ENCODE data around the gene MEP1B.
"Not testable (repeated sequence)": the region's sequence is repeated elsewhere in the genome, so short reads cannot be mapped to it uniquely, and the experiment has no call there.

Gene MEP1B

DNA sequence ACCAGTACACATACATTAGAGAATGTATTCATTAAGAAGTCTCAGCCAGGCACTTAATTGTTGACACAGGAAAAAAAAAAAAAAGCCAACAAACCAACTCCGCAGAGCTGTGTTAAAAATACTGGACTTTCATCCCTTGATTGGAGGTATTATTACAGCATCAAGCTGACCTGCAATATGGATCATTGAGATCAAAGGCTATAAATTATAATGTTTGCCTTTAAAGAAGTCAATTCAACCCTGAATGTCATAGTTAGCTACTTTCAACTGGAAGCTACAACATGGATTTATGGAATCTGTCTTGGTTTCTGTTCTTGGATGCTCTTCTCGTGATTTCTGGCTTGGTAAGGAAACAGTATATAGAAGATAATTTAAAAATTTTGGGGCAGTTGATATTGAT, at the start of gene MEP1B:
MEP1B (plus strand) TSS at position 250 of the 400 bp plus-strand sequence; CDS start at position 282, 32 bp downstream.
- Mint-ChIP-seq H3K36me3 (ENCODE audit: low read depth) (no peaks in the 10 kb centered on the region), H3K4me1 (ENCODE audit: low read depth) (no peaks in the 10 kb centered on the region), H3K9me3 (no peaks in the 10 kb centered on the region), H3K4me3 (no peak within 1 kb of the TSS), H3K27me3 (peaks cover 1% of the 10 kb centered on the region), H3K27ac (no peak within 1 kb of the TSS)
- intact Hi-C loops (cut with micrococcal nuclease): no loop called here

DNA sequence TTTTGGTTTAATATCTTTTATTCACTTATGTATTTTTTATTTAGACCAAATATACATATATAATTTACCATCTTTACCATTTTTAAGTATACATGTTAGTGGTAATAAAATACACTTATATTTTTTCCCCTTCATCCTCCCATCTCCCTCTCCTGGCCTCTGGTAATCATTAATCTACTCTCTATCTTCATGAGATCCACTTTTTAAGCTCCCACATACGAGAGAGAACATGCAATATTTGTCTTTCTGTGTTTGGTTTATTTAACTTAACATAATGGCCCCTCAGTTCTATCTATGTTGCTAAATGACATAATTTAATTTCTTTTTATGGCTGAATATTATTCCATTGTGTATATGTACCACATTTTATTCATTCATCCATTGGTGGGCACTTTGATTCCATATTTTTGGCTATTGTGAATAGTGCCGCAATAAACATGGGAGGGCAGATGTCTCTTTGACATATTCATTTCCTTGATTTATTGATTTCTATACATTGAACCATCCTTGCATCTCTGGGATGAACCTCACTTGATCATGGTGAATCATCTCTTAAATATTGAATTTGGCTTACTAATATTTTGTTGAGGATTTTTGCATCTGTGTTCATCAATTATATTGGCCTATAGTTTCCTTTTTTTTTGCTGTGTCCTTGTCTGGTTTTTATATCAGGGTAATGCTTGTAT, 41.5 kb upstream of the MEP1B start:
- intact Hi-C loops (cut with micrococcal nuclease): no loop called here
- Mint-ChIP-seq H3K27ac (no peak overlapping the region), H3K36me3 (ENCODE audit: low read depth) (no peaks in the 10 kb centered on the region), H3K27me3 (no peaks in the 10 kb centered on the region), H3K4me1 (ENCODE audit: low read depth) (no peaks in the 10 kb centered on the region), H3K9me3 (peaks cover 12% of the 10 kb centered on the region), H3K4me3 (no peak overlapping the region)

DNA sequence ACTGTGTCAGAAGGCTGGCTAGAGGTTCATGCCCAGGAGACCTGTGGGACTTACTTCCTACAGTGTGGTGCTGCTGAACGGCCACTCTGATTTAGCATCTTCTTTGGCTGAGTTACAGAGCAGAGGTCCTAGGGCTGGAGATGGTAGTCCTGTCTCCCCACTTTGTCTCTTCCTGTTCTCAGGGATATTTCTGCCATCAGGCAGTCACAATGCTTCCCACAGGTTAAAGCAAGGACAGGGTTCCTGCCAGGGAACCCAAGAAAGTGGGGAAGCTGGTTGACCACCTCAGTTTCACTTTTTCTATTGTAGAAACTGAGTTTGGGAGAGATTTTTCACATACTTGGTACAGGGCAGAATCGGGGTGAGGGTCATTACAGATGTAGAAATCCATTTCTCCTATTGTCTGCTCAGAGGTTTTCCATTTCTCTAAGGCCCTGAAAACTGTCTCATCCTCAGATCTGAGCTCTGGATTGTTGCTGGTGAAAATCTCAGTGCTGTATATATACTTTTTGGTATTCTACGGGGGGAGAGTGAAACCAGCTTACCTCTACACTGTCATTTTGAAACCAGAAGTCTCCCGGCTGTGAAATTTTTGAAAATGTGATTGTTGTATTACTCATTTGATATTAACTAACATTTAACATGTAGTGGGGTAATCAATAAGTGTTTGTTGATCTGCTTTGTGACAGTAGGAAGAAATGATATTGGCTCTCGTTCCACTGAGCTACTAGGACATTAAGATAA, 37.0 kb upstream of the MEP1B start:
- Mint-ChIP-seq H3K27ac (no peak overlapping the region), H3K36me3 (ENCODE audit: low read depth) (no peaks in the 10 kb centered on the region), H3K4me3 (no peak overlapping the region), H3K9me3 (peaks cover 12% of the 10 kb centered on the region), H3K27me3 (no peaks in the 10 kb centered on the region), H3K4me1 (ENCODE audit: low read depth) (peaks cover 6% of the 10 kb centered on the region)
- intact Hi-C loops (cut with micrococcal nuclease): no loop called here

DNA sequence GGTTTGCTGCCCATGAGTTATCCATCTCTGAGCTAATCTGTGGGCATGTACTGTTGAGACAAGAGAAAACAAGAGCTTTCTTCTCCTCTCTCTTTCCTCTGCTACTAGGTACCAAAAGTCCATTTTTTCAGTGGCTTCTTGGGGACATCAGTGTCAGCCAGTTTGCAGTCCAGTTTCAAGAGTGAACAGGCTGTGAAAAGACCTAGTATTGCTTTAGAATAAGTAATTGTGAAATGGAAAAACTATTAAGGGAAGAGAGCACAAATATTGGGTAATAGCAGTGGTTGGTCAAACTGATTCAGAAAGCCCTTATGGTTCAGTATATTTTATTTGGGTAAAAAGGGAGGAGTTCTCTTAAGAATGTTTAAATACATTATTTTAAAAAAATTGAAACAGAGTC, 33.0 kb upstream of the MEP1B start:
- peaks cover 6% of the 10 kb centered on the region for H3K9me3 Mint-ChIP-seq
- H3K4me1 Mint-ChIP-seq (ENCODE audit: low read depth): peaks cover 13% of the 10 kb centered on the region
- H3K27ac Mint-ChIP-seq: no peak overlapping the region
- intact Hi-C loops (cut with micrococcal nuclease): loop anchor here (5.0 kb wide), 1 partner anchor 315 kb away; the partner anchor contains the start of gene GAREM1
- H3K27me3 Mint-ChIP-seq: peaks cover 7% of the 10 kb centered on the region
- no peaks in the 10 kb centered on the region for H3K36me3 Mint-ChIP-seq (ENCODE audit: low read depth)
- H3K4me3 Mint-ChIP-seq: no peak overlapping the region

DNA sequence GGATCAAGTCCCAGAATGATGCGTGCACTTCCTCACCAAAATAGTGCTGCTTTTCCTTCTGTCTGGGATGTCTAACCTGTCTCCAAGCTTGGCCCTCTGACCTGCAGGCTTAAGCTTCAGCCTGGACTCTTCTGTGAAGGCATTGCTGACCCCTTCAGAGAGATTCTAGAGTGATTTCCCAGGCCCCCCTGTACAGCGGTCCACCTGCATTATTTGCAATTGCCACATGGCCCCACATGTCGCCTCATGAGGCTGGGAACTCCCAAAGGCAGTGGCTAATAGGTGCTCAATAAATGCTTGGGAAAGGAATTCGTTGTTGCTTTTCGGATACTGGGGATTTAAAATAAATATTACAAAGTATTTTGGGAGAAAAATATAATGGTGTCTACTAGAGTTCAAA, 32.3 kb upstream of the MEP1B start:
- Mint-ChIP-seq H3K4me3 (no peak overlapping the region), H3K9me3 (no peaks in the 10 kb centered on the region), H3K27me3 (peaks cover 7% of the 10 kb centered on the region), H3K4me1 (ENCODE audit: low read depth) (peaks cover 13% of the 10 kb centered on the region), H3K36me3 (ENCODE audit: low read depth) (no peaks in the 10 kb centered on the region), H3K27ac (no peak overlapping the region)
- intact Hi-C loops (cut with micrococcal nuclease): loop anchor here (5.0 kb wide), 1 partner anchor 315 kb away; the partner anchor contains the start of gene GAREM1

DNA sequence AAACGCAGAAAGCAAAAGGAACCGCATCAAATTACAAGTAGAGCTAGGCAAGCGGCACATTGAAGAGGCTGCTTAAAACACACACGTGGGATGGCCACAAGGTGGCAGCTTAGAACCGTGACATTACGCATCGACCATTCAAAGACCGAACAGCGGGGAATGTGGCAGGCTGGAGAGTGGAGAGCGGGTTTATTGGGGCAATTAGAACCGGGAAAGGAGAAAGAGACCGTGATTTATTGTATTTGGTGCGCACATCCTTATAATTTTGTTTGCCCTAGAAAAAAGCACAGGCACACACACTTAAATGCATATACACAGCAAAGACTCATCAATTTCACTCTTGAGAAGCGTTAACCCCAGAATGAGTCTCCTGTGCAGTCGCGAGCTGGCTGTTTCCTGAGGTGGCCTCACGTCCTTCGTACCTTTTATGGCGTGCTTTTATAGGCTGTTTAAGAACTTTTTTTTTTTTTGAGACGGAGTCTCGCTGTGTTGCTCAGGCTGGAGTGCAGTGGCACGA, 31.7 kb upstream of the MEP1B start:
- no peaks in the 10 kb centered on the region for H3K9me3 Mint-ChIP-seq
- H3K36me3 Mint-ChIP-seq (ENCODE audit: low read depth): no peaks in the 10 kb centered on the region
- no peak overlapping the region for H3K27ac Mint-ChIP-seq
- intact Hi-C loops (cut with micrococcal nuclease): loop anchor here (1.0 to 5.0 kb wide), 2 partner anchors 314 to 394 kb away; partner anchors contain the start of gene GAREM1
- H3K4me3 Mint-ChIP-seq: peak overlapping the region; percentile 61
- H3K4me1 Mint-ChIP-seq (ENCODE audit: low read depth): peaks cover 13% of the 10 kb centered on the region
- H3K27me3 Mint-ChIP-seq: peaks cover 7% of the 10 kb centered on the region

DNA sequence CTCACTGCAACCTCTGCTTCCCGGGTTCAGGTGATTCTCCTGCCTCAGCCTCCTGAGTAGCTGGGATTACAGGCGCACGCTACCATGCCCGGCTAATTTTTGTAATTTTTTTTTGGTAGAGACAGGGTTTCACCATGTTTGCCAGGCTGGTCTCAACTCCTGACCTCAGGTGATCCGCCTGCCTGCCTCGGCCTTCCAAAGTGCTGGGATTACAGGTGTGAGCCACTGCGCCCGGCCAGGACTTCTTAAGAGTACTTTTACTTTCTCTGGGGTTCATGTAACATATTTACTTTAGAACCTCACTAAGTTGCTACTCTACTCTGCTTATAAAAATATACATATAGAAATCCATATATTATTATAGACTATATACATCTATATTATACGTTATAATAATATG, 31.2 kb upstream of the MEP1B start:
- H3K27me3 Mint-ChIP-seq; H3K4me3 Mint-ChIP-seq; H3K27ac Mint-ChIP-seq; H3K36me3 Mint-ChIP-seq (ENCODE audit: low read depth); H3K9me3 Mint-ChIP-seq: not testable (repeated sequence)
- peaks cover 13% of the 10 kb centered on the region for H3K4me1 Mint-ChIP-seq (ENCODE audit: low read depth)
- intact Hi-C loops (cut with micrococcal nuclease): loop anchor here (1.0 to 5.0 kb wide), 2 partner anchors 314 to 394 kb away; partner anchors contain the start of gene GAREM1

DNA sequence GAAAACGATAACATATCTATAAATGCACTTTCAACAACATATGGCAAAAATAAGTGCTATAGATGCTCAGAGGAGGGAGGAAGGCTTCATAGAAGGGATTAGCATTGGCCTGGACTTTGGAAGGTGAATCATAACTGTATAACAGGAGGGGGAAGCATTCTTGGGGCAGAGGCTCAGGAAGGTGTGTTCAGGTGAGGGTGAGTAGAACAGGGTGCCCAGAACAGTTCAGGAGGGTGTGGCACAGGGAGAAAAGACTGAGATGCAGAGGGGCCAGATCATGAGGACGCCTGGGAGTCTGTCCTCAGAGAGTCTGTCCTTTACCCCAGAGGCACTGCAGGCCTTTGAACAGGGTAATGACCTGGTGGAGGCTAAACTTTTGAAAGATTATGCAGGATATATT, 29.3 kb upstream of the MEP1B start:
- intact Hi-C loops (cut with micrococcal nuclease): loop anchor here (5.0 kb wide), 1 partner anchor 127 kb away; no protein-coding TSS in a partner anchor
- no peaks in the 10 kb centered on the region for H3K9me3 Mint-ChIP-seq

DNA sequence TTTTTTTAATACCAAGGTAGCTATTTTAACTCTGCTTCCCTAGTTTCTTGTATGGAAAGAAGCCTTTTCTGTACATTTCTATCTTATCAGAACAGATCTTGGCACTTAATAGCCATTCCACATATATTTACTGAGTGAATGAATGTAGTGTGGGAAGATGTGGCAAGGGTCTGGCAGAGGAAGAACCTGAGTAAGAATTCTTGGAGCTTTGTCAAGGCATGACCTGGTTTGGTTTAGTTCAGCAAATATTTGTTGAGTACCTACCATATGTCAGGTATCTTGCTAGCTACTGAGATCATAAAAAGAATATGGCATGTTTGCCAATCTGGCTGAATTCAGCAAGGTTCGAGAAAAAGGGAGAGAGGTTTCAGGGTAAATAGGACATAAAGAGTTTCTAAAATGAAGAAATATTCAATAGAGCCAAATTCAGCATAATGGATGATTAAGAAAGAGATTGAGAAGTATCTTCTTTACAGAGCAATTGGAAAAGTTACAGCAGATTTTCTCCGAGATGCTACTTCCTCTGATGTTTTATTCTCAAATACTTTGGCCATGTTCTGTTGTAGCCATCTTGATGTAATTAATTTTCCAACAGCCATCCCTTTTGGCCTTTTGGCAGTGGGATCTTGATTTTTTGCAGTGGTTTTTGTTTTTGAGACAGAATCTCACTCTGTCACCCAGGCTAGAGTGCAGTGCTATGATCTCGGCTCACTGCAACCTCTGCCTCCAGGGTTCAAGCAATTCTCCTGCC, 21.7 kb upstream of the MEP1B start:
- no peaks in the 10 kb centered on the region for H3K36me3 Mint-ChIP-seq (ENCODE audit: low read depth)
- intact Hi-C loops (cut with micrococcal nuclease): no loop called here
- no peaks in the 10 kb centered on the region for H3K9me3 Mint-ChIP-seq
- H3K4me3 Mint-ChIP-seq: no peak overlapping the region
- H3K27ac Mint-ChIP-seq: no peak overlapping the region
- H3K27me3 Mint-ChIP-seq: no peaks in the 10 kb centered on the region
- no peaks in the 10 kb centered on the region for H3K4me1 Mint-ChIP-seq (ENCODE audit: low read depth)

More for the DNA sequence above, 29.3 kb upstream of the MEP1B start:
- Mint-ChIP-seq H3K27me3 (peaks cover 7% of the 10 kb centered on the region), H3K36me3 (ENCODE audit: low read depth) (no peaks in the 10 kb centered on the region), H3K27ac (no peak overlapping the region), H3K4me1 (ENCODE audit: low read depth) (peaks cover 13% of the 10 kb centered on the region), H3K4me3 (no peak overlapping the region)

DNA sequence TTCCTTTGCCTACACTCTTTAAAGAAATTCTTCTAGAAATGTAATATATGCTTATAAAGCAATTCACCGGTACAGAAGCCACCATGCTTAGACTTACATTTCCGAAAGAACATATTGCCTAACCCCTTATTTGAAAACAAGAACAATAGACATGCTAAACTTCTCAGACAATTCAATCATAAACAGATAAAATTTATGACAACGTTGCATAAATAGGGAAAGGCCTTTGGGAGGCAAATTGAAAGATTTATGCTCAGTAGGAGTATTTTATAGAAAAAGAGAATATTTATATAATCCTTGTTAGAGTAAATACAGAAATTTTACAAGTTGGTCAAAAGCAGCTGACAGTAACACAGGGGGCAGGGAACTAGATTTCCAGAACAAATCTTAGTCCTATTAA, 16.2 kb upstream of the MEP1B start:
- no peak overlapping the region for H3K27ac Mint-ChIP-seq
- no peaks in the 10 kb centered on the region for H3K27me3 Mint-ChIP-seq
- no peaks in the 10 kb centered on the region for H3K9me3 Mint-ChIP-seq
- H3K4me3 Mint-ChIP-seq: no peak overlapping the region
- H3K4me1 Mint-ChIP-seq (ENCODE audit: low read depth): no peaks in the 10 kb centered on the region
- no peaks in the 10 kb centered on the region for H3K36me3 Mint-ChIP-seq (ENCODE audit: low read depth)
- intact Hi-C loops (cut with micrococcal nuclease): no loop called here

DNA sequence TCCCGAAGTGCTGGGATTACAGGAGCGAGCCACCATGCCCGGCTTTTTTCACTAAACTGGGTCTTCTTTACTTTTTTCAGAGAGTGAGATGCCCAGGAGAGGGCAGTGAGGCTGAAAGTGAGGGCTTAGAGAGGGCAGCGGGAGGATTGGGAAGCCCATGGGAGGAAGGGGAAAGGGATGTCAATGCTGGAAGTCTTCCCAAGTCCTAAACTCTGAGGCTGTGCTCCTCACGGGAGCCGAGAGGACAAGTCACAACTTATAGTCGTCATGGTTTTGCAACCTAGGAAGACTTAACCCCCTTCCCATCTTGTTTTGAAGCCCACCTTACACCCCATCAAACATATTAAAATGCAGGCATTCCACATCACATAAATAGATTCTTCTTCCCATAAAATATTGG, 15.1 kb upstream of the MEP1B start:
- H3K4me3 Mint-ChIP-seq: no peak overlapping the region
- H3K9me3 Mint-ChIP-seq: no peaks in the 10 kb centered on the region
- H3K27ac Mint-ChIP-seq: no peak overlapping the region
- intact Hi-C loops (cut with micrococcal nuclease): no loop called here
- no peaks in the 10 kb centered on the region for H3K27me3 Mint-ChIP-seq
- no peaks in the 10 kb centered on the region for H3K36me3 Mint-ChIP-seq (ENCODE audit: low read depth)
- H3K4me1 Mint-ChIP-seq (ENCODE audit: low read depth): no peaks in the 10 kb centered on the region

DNA sequence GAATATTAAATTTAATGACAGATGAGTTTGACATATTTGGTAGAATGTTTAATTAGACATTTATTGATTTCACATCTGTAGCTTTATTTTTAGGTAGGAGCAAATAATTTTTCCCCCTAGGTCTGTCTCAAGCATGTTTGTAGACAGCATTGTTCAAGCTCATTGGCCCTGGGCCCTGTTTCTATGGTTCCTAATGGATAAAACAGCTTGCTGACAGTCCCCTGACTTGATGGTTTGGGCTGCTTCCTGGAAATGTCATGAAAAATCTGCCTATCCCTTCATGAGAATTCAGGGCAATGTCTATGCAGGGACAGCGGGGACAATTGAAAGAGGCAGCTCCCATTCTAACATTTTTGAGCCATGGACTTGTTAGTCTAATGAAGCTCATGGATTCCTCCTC, 14.6 kb upstream of the MEP1B start:
- Mint-ChIP-seq H3K4me3 (no peak overlapping the region), H3K27ac (no peak overlapping the region), H3K27me3 (no peaks in the 10 kb centered on the region), H3K9me3 (no peaks in the 10 kb centered on the region), H3K4me1 (ENCODE audit: low read depth) (no peaks in the 10 kb centered on the region), H3K36me3 (ENCODE audit: low read depth) (no peaks in the 10 kb centered on the region)
- intact Hi-C loops (cut with micrococcal nuclease): no loop called here

DNA sequence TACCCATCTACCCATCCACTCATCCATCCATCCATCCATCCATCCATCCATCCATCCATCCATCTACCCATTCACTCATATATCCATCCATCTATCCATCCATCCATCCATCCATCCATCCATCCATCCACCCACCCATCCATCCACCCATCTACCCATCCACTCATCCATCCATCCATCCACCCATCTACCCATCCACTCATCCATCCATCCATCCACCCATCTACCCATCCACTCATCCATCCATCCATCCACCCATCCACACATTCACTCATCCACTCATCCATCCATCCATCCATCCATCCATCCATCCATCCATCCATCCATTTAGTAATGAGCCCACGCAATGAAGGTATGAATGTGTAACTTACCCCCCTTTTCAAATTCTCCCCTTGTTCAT, 13.1 kb upstream of the MEP1B start:
- H3K27ac Mint-ChIP-seq; H3K9me3 Mint-ChIP-seq; H3K27me3 Mint-ChIP-seq; intact Hi-C loops (cut with micrococcal nuclease); H3K36me3 Mint-ChIP-seq (ENCODE audit: low read depth); H3K4me1 Mint-ChIP-seq (ENCODE audit: low read depth); H3K4me3 Mint-ChIP-seq: not testable (repeated sequence)

DNA sequence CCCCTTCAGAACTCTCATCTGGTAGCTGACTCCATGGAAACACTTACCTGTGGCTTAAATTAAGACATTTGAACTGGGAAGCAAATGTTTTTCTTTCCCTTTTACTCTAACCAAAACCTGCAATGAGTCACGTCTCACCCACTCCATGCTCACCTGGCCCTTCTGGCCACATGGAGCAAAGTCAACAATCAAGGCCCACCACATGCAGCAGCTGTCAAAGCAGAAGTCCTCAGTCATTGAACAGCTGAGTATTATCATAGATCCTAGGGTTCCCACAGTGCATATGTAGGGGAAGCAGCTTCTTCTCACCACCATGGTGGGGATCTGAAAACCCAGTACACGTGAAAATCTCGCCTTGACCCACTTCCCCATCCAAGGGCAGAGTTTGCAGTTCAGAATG, 12.3 kb upstream of the MEP1B start:
- no peaks in the 10 kb centered on the region for H3K27me3 Mint-ChIP-seq
- H3K4me1 Mint-ChIP-seq (ENCODE audit: low read depth): no peaks in the 10 kb centered on the region
- no peak overlapping the region for H3K27ac Mint-ChIP-seq
- H3K36me3 Mint-ChIP-seq (ENCODE audit: low read depth): no peaks in the 10 kb centered on the region
- no peaks in the 10 kb centered on the region for H3K9me3 Mint-ChIP-seq
- intact Hi-C loops (cut with micrococcal nuclease): no loop called here
- no peak overlapping the region for H3K4me3 Mint-ChIP-seq
